Left cardiac atrium (tissue), 4 donors: ENCODE results near the gene CCDC167. TPM values are rescaled to one million over a fixed set of nuclear protein-coding genes. Genes with fewer than 3 reads are reported as not detected.
"Not testable (repeated sequence)": the region's sequence is repeated elsewhere in the genome, so short reads cannot be mapped to it uniquely, and the experiment has no call there.

ENCODE experiments used
- ATAC-seq, 2 donors: fragments of 200-7000 bp; cut with Tn5 transposase; one replicate each; pipeline ENCODE4 v1.9.1; 2020; ENCODE audit warnings: mild to moderate bottlenecking in 2 of 2, moderate library complexity in 2 of 2
- DNase-seq: peaks from one replicate; pipeline ENCODE4 v3.0.0-alpha.2; 2020
- intact Hi-C, 2 donors: fragments of 100-400 bp; cut with DNase I; formaldehyde crosslinking; loops; one replicate each; pipeline versions ENCODE4 v1.14.1 to v1.15.1; 2022 to 2023
- total RNA-seq, 2 donors: library from RNA; stranded (reverse); fragmentation: NEBNext Ultra II Directional; extraction: Animal tissue kit (Norgen Biotek cat#: 25700); gene quantifications; one replicate each; pipeline ENCODE4 v1.2.1, GENCODE V29; 2021
- donor health status: DM: no; HTN: yes; CAD: no.
- donor health status: DM: no; HTN: yes; CAD: no; lungs with severe emphysema.
- donor health status: DM: yes; HTN: yes; CAD: no.
- donor health status: Dilated cardiomyopathy.

Gene CCDC167
- total RNA-seq, 2 donors from 2014 or later, result 19.5 to 28.7 TPM

- no peak for ATAC-seq
- DNase-seq, result no peak
- intact Hi-C loops, result no loop called here
Observed at GRCh38 chr6:37452522-37452921, 47.2 kb downstream of the CCDC167 start.

- intact Hi-C loops, result no loop called here
- ATAC-seq, result peak; percentile 12 to 49
Observed at GRCh38 chr6:37451441-37452193, 48.1 kb downstream of the CCDC167 start.

GRCh38 chr6:37449984-37450383, 49.7 kb downstream of the CCDC167 start:
- DNase-seq, result no peak
- intact Hi-C loops, result no loop called here
- ATAC-seq, result no peak

More at GRCh38 chr6:37451441-37452193, 48.1 kb downstream of the CCDC167 start:
- DNase-seq, result no peak

GRCh38 chr6:37443216-37443542, 56.5 kb downstream of the CCDC167 start:
- DNase-seq, ATAC-seq, intact Hi-C loops: not testable (repeated sequence)

- intact Hi-C loops, result no loop called here
- peak; percentile 82 to 85 for ATAC-seq
- DNase-seq, result no peak
Observed at GRCh38 chr6:37442416-37443215, 57.1 kb downstream of the CCDC167 start.

GRCh38 chr6:37441651-37442050, 58.0 kb downstream of the CCDC167 start:
- intact Hi-C loops, result no loop called here

GRCh38 chr6:37438930-37439329, 60.8 kb downstream of the CCDC167 start:
- intact Hi-C loops, result no loop called here
- DNase-seq, result no peak
- no peak for ATAC-seq

More at GRCh38 chr6:37441651-37442050, 58.0 kb downstream of the CCDC167 start:
- DNase-seq (no peak), ATAC-seq (no peak)

GRCh38 chr6:37435816-37436215, 63.9 kb downstream of the CCDC167 start:
- DNase-seq (no peak), ATAC-seq (no peak)
- intact Hi-C loops, result no loop called here

- intact Hi-C loops, result no loop called here
- no peak for ATAC-seq
- DNase-seq, result no peak
Observed at GRCh38 chr6:37435373-37435772, 64.3 kb downstream of the CCDC167 start.

- intact Hi-C loops, result no loop called here
Observed at GRCh38 chr6:37433657-37434271, 65.9 kb downstream of the CCDC167 start.

More at GRCh38 chr6:37433657-37434271, 65.9 kb downstream of the CCDC167 start:
- ATAC-seq (peak in 1 of 2 donors; percentile 21), DNase-seq (no peak)

Other genes with a start within 250 kb of the CCDC167 start
- 1 to 10 TPM; 6.5 to 8.7 TPM for gene TBC1D22B, start 242.1 kb downstream of the CCDC167 start, total RNA-seq
- gene TMEM217, start 241.7 kb downstream of the CCDC167 start, total RNA-seq, result 1 to 10 TPM in 1 of 2 donors, under 1 TPM in 1; 0.62 to 1.9 TPM
- gene RNF8, start 145.9 kb downstream of the CCDC167 start, total RNA-seq, result 10 to 100 TPM; 18.1 to 19.1 TPM
- gene CMTR1, start 66.7 kb downstream of the CCDC167 start, total RNA-seq, result 10 to 100 TPM; 28.4 to 30.1 TPM
- 1 to 10 TPM; 2.9 to 4.7 TPM for gene MDGA1, start 198.0 kb upstream of the CCDC167 start, total RNA-seq